Tibial artery (tissue), 4 donors: ENCODE measurements around the gene RASSF1.

ENCODE experiments used
- DNase-seq, 2 donors: peaks; one replicate each; pipeline ENCODE4 v3.0.0-alpha.2; 2019
- H3K27ac ChIP-seq, 2 donors: fragments of 200-600 bp; sonication (generic) in 1 of 2; 1 replicate in 1 of 2; 2 replicates in 1 of 2; pipeline ENCODE4 v1.5.1; 2018 to 2019; ENCODE audit warnings: mild to moderate bottlenecking in 1 of 2
- H3K27me3 ChIP-seq, 2 donors: fragments of 200-600 bp; sonication (generic) in 1 of 2; one replicate each; pipeline versions ENCODE4 v1.5.1 to v1.6.0; 2016 to 2019
- H3K36me3 ChIP-seq, 3 donors: fragments of 200-600 bp; sonication (generic) in 2 of 3; one replicate each; pipeline ENCODE4 v1.5.1; 2016 to 2019; ENCODE audit warnings: mild to moderate bottlenecking in 2 of 3
- H3K4me1 ChIP-seq, 4 donors: fragments of 200-600 bp; sonication (generic) in 2 of 4; 1 replicate in 3 of 4; 2 replicates in 1 of 4; pipeline ENCODE4 v1.5.1; 2016 to 2019
- H3K4me3 ChIP-seq, 2 donors: fragments of 200-600 bp; sonication (generic) in 1 of 2; 1 replicate in 1 of 2; 2 replicates in 1 of 2; pipeline ENCODE4 v1.5.1; 2018 to 2019; ENCODE audit warnings: mild to moderate bottlenecking in 2 of 2
- H3K9me3 ChIP-seq, 3 donors: fragments of 200-600 bp; sonication (generic) in 1 of 3; one replicate each; pipeline ENCODE4 v1.5.1; 2016 to 2019
- intact Hi-C: fragments of 100-400 bp; cut with DNase I; formaldehyde crosslinking; loops from one replicate; pipeline ENCODE4 v1.15.0; 2023; ENCODE audit warnings: low total_unique reads
- TF ChIP-seq, protein P1 (sequence below), 2 experiments: fragments of 200-600 bp in 1 of 2; fragments of 450-650 bp in 1 of 2; IDR thresholded peaks; one replicate each; pipeline ENCODE4 v1.5.1; 2017 to 2019; ENCODE audit warnings: antibody characterized with exemption in 2 of 2, mild to moderate bottlenecking in 1 of 2, moderate library complexity in 1 of 2

The RASSF1 gene

DNA sequence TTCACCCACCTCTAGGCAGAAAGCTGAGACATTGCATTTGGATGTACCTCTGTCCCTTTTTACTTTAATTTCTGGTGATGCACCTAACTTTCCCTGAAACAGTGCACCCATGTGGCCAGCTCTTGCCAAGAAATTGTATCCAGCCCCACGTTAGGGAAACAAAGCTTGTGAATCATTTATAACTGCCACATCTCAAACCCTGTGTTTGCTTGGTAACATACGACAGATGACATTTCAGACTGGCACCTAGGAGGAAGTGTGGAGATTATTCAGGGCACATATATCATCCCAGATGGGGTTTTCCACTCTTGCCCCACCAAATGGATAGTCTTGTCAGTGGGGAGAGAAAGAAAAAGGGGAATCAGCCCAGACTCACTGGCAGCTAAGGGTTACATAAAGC is 12.1 kb upstream of the RASSF1 start:
- H3K4me1 ChIP-seq, result peaks cover 0 to 67% (median 51%) of the 10 kb centered on the region in 4 donors
- H3K4me3 ChIP-seq, result no peak overlapping the region
- TF ChIP-seq, protein P1, sequence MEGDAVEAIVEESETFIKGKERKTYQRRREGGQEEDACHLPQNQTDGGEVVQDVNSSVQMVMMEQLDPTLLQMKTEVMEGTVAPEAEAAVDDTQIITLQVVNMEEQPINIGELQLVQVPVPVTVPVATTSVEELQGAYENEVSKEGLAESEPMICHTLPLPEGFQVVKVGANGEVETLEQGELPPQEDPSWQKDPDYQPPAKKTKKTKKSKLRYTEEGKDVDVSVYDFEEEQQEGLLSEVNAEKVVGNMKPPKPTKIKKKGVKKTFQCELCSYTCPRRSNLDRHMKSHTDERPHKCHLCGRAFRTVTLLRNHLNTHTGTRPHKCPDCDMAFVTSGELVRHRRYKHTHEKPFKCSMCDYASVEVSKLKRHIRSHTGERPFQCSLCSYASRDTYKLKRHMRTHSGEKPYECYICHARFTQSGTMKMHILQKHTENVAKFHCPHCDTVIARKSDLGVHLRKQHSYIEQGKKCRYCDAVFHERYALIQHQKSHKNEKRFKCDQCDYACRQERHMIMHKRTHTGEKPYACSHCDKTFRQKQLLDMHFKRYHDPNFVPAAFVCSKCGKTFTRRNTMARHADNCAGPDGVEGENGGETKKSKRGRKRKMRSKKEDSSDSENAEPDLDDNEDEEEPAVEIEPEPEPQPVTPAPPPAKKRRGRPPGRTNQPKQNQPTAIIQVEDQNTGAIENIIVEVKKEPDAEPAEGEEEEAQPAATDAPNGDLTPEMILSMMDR (IDR thresholded peaks at IDR 0.05), result no peak
- H3K27ac ChIP-seq, result no peak overlapping the region
- no peaks in the 10 kb centered on the region for H3K9me3 ChIP-seq
- H3K36me3 ChIP-seq, result peaks cover 19 to 49% (median 47%) of the 10 kb centered on the region in 3 donors
- intact Hi-C loops, result no loop called here
- no peaks in the 10 kb centered on the region for H3K27me3 ChIP-seq
- DNase-seq, result no peak

DNA sequence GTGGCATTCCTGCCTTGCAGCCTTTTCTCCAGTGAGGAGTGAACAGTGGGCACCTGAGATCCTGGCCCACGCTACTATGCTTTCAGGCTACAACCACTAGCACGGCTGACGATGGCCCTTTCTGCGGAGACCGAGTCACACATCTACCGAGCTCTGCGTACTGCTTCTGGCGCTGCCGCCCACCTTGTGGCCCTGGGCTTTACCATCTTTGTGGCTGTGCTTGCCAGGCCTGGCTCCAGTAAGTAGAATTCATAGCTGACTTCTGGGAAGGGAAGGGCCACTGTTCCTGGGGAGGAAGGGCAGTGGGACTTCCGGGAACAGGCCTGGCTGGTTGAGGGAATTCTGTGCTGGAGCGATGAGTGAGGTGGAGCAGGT is 10.7 kb upstream of the RASSF1 start:
- H3K4me1 ChIP-seq, result peaks cover 0 to 52% (median 37%) of the 10 kb centered on the region in 4 donors
- H3K4me3 ChIP-seq, result peak overlapping the region; percentile 68 to 84
- H3K27ac ChIP-seq, result peak overlapping the region; percentile 88 to 94
- H3K9me3 ChIP-seq, result no peaks in the 10 kb centered on the region
- TF ChIP-seq, protein P1 (IDR thresholded peaks at IDR 0.05), result no peak
- DNase-seq, result no peak
- peaks cover 19 to 54% (median 46%) of the 10 kb centered on the region in 3 donors for H3K36me3 ChIP-seq
- H3K27me3 ChIP-seq, result no peaks in the 10 kb centered on the region
- intact Hi-C loops, result no loop called here

DNA sequence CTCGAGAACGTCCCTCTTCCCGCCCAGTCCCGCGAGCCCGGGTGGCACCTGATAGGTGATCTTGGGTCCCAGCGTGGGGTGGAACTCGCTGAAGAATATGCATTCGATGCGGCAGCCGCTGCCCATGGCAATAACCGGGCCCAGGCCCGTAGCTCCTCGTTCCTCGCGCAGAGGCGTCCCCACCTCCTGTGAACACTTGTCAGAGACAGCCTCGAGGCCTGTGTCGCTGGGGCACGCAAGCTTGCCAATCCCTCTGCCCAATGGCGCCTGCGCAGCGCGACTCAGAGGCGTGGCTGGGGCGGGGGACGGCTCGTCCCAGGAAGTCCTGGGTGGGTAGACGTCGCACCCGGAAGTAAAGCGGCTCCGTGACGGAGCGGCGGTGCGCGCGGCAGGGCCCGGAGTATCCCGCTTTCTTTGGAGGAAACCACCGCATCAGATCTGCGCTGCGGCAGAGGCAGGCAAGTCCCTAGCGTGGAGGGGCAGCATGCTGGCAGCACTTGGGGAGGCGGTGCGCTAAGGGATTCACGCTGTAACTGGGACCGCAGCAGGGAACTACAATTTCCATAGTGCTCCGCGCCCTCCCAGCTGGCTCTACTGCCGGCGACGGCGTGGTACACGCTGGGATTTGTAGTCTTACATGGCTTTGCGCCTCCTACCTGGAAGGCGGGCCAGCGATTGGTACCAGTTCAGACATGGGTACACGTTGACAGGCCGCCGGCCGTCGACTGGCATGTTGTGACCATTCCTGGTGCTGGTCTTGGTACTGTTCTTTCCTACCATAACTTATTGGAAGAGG is 10.1 kb upstream of the RASSF1 start, which contains the start of the genes CYB561D2 and NPRL2:
CYB561D2 (plus strand) TSS at position 336 of the 796 bp plus-strand sequence. CDS start 572 bp downstream, outside the sequence.
NPRL2 (minus strand) TSS at position 249 of the 796 bp plus-strand sequence; CDS start at position 126, 123 bp downstream.
- Histone ChIP-seq H3K9me3 (no peaks in the 10 kb centered on the region), H3K27ac (peak within 1 kb of the TSS; percentile 88 to 94)

DNA sequence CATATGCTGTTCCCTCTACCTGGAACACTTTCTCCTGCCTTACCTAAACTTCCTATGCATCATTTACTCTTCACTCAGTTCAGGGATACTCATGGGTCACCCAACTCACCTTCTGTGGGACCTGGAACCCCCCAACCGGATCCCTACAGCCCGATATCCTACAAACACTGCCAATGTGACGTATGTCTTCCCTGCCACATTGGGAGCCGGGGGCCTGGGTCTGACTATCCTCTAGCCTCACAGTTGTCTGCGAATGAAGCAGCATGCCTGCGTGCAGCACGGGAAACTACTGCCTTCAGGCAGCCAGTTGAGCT is 9.5 kb upstream of the RASSF1 start:
- H3K27me3 ChIP-seq, result no peaks in the 10 kb centered on the region
- no peaks in the 10 kb centered on the region for H3K9me3 ChIP-seq
- peaks cover 17 to 42% (median 36%) of the 10 kb centered on the region in 3 donors for H3K36me3 ChIP-seq
- DNase-seq, result no peak
- peak overlapping the region; percentile 68 to 84 for H3K4me3 ChIP-seq
- peaks cover 0 to 50% (median 35%) of the 10 kb centered on the region in 4 donors for H3K4me1 ChIP-seq
- TF ChIP-seq, protein P1 (IDR thresholded peaks at IDR 0.05), result no peak
- H3K27ac ChIP-seq, result peak overlapping the region; percentile 88 to 94
- intact Hi-C loops, result no loop called here

More for the DNA sequence above, 10.1 kb upstream of the RASSF1 start, which contains the start of the genes CYB561D2 and NPRL2:
- Histone ChIP-seq H3K36me3 (peaks cover 19 to 48% (median 42%) of the 10 kb centered on the region in 3 donors), H3K4me1 (peaks cover 0 to 50% (median 34%) of the 10 kb centered on the region in 4 donors), H3K4me3 (peak within 1 kb of the TSS; percentile 68 to 84), H3K27me3 (no peaks in the 10 kb centered on the region)
- intact Hi-C loops, result no loop called here
- DNase-seq, result peak; percentile 95 to 99
- TF ChIP-seq, protein P1 (IDR thresholded peaks at IDR 0.05), result no peak

DNA sequence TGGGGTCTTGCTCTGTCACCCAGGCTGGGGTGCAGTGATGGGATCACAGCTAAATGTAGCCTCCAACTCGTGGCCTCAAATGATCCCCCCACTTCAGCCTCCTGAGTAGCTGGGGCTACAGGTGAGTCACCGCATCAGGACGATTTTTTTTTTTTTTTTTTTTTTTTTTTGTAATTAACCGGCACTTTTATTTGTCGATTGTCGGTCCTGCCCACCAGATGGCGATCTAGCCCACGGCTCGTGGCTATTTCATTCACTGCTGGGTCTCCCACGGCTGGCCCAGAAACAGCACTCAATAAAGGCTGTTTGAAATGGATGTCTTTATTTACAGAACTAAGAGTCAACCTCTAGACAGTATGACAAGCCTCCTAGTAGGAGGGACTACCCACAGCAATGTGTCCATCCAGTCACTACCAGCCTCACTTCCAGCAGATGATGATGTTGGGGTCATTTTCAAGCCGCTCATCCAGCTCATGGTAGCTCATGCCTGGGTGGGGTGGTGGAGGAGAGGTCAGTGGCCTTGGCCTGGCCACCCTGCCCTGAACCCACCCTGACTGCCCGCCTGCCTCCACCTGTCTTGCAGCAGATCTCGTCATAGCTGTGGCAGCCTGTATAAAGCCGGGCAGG is 6.7 kb upstream of the RASSF1 start:
- Histone ChIP-seq H3K27ac (peak overlapping the region in 1 of 2 donors; percentile 16), H3K27me3 (no peaks in the 10 kb centered on the region), H3K4me1 (peaks cover 0 to 44% (median 38%) of the 10 kb centered on the region in 4 donors), H3K36me3 (peaks cover 0 to 17% (median 14%) of the 10 kb centered on the region in 3 donors), H3K9me3 (no peaks in the 10 kb centered on the region), H3K4me3 (no peak overlapping the region)
- TF ChIP-seq, protein P1 (IDR thresholded peaks at IDR 0.05), result peak; percentile 41 to 50
- intact Hi-C loops, result loop anchor here (5.0 to 10.0 kb wide), 2 partner anchors 195 to 1628 kb away; partner anchors contain the start of genes ABHD14A and ABHD14B
- DNase-seq, result peak in 1 of 2 donors; percentile 62
